MM.1S (cell line): ENCODE data around the gene GNAL.

Source experiments
- EZH2 ChIP-seq: fragments of 300-600 bp; sonication (generic); optimal IDR thresholded peaks from 2 replicates; pipeline ENCODE3; 2017; ENCODE audit warnings: low read depth, mild to moderate bottlenecking, antibody characterized with exemption, low read length, mixed read lengths
- EZH2phosphoT487 ChIP-seq: fragments of 300-600 bp; sonication (generic); IDR thresholded peaks from 2 replicates; pipeline ENCODE4 v1.6.1; 2018; ENCODE audit warnings: antibody characterized with exemption, low read length
- TF ChIP-seq, protein P1 (sequence below): fragments of 300-600 bp; sonication (generic); IDR thresholded peaks from 2 replicates; pipeline ENCODE4 v1.5.1; 2016; ENCODE audit warnings: antibody characterized with exemption, low read length, mixed read lengths

DNA sequence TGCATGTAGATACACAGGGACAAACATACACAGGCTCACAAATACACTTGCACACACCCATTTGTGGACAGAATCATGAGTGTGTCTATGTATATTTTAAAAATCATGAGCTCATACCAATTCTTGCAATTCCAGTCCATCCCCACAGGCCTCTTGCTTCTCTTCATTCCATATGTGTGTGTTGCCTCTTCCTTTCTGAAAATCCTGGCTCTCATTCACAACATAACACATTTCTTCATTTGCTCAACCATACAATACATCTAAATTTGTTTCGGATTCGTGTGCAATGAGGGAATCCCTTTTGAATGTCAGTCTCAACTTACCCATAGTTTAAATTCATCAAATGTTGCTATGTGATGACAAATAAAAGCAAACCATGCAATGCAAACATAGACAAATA is 51.4 kb downstream of the GNAL start:
- TF ChIP-seq, protein P1, sequence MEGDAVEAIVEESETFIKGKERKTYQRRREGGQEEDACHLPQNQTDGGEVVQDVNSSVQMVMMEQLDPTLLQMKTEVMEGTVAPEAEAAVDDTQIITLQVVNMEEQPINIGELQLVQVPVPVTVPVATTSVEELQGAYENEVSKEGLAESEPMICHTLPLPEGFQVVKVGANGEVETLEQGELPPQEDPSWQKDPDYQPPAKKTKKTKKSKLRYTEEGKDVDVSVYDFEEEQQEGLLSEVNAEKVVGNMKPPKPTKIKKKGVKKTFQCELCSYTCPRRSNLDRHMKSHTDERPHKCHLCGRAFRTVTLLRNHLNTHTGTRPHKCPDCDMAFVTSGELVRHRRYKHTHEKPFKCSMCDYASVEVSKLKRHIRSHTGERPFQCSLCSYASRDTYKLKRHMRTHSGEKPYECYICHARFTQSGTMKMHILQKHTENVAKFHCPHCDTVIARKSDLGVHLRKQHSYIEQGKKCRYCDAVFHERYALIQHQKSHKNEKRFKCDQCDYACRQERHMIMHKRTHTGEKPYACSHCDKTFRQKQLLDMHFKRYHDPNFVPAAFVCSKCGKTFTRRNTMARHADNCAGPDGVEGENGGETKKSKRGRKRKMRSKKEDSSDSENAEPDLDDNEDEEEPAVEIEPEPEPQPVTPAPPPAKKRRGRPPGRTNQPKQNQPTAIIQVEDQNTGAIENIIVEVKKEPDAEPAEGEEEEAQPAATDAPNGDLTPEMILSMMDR = no peak
- TF ChIP-seq EZH2 (no peak), EZH2phosphoT487 (no peak)
